ENCODE data around the gene C11orf42.

DNA sequence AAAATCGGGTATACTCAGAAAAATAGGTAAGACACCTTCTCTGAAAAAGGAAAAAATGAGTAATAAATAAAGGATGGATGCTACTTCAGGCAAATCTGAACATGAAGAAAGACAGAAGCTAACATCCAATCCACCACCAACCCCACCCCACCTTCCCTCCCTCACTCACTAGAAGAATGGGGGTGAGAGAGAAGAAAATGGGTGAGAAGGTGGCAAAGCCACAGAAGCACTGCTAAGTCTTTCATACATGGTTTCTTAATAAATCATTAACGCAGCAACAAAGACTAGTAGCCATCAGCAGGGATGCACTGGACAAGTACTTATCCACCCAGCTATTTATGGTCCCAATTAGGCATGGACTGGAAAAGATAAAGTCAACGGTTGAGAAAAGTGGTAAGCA is 23.2 kb downstream of the C11orf42 start:
- TF ChIP-seq, protein P1, sequence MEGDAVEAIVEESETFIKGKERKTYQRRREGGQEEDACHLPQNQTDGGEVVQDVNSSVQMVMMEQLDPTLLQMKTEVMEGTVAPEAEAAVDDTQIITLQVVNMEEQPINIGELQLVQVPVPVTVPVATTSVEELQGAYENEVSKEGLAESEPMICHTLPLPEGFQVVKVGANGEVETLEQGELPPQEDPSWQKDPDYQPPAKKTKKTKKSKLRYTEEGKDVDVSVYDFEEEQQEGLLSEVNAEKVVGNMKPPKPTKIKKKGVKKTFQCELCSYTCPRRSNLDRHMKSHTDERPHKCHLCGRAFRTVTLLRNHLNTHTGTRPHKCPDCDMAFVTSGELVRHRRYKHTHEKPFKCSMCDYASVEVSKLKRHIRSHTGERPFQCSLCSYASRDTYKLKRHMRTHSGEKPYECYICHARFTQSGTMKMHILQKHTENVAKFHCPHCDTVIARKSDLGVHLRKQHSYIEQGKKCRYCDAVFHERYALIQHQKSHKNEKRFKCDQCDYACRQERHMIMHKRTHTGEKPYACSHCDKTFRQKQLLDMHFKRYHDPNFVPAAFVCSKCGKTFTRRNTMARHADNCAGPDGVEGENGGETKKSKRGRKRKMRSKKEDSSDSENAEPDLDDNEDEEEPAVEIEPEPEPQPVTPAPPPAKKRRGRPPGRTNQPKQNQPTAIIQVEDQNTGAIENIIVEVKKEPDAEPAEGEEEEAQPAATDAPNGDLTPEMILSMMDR (IDR thresholded peaks at IDR 0.05): no peak
- no peak for TF ChIP-seq POLR2A (IDR thresholded peaks at IDR 0.05)
